Heart right ventricle (tissue), 16 donors: Measurements from ENCODE around the gene TBC1D22A. TPM values are rescaled to one million over a fixed set of nuclear protein-coding genes. Genes with fewer than 3 reads are reported as not detected.
A peak's percentile ranks its signal among the peaks of the same experiment; 100 is the strongest.

ENCODE experiments used
- ATAC-seq, 8 donors: fragments of 200-7000 bp; cut with Tn5 transposase; one replicate each; pipeline ENCODE4 v1.9.1; 2020; ENCODE audit warnings: mild to moderate bottlenecking in 8 of 8, moderate library complexity in 8 of 8, moderate number of reproducible peaks in 1 of 8
- DNase-seq, 2 donors: peaks; one replicate each; pipeline ENCODE4 v3.0.0-alpha.2; 2020
- H3K27ac ChIP-seq, 10 donors: fragments of 200-600 bp; sonication (generic) in 2 of 10; one replicate each; pipeline versions ENCODE4 v1.5.0 to v1.8.0; 2020 to 2022; ENCODE audit warnings: mild to moderate bottlenecking in 3 of 10
- H3K27me3 ChIP-seq, 7 donors: fragments of 200-600 bp; one replicate each; pipeline ENCODE4 v1.8.0; 2021 to 2022; ENCODE audit warnings: mild to moderate bottlenecking in 2 of 7
- H3K36me3 ChIP-seq, 9 donors: fragments of 200-600 bp; sonication (generic) in 1 of 9; one replicate each; pipeline versions ENCODE4 v1.5.0 to v1.8.0; 2020 to 2022; ENCODE audit warnings: mild to moderate bottlenecking in 2 of 9
- H3K4me1 ChIP-seq, 9 donors: fragments of 200-600 bp; sonication (generic) in 1 of 9; one replicate each; pipeline versions ENCODE4 v1.5.0 to v1.8.0; 2020 to 2022; ENCODE audit warnings: mild to moderate bottlenecking in 4 of 9
- H3K4me3 ChIP-seq, 10 donors: fragments of 200-600 bp; sonication (generic) in 2 of 10; one replicate each; pipeline versions ENCODE4 v1.5.0 to v1.8.0; 2020 to 2022; ENCODE audit warnings: mild to moderate bottlenecking in 7 of 10, moderate library complexity in 2 of 10
- H3K9me3 ChIP-seq, 11 donors: fragments of 200-600 bp in 10 of 11; sonication (generic) in 2 of 11; one replicate each; pipeline versions ENCODE4 v1.5.0 to v1.8.0; 2013 to 2022; ENCODE audit warnings: mild to moderate bottlenecking in 2 of 11, control low read depth in 1 of 11, moderate library complexity in 1 of 11
- WGBS, 2 donors: extraction: QIAGEN DNeasy Blood & Tissue Kit; methylation state at CpG; one replicate each; pipeline ENCODE4 v1.1.7; 2013; ENCODE audit warnings: inconsistent platforms in 1 of 2; 5-methylcytosine and 5-hydroxymethylcytosine counted together
- intact Hi-C, 10 donors: fragments of 100-400 bp; cut with DNase I; formaldehyde crosslinking; loops; one replicate each; pipeline versions ENCODE4 v1.11.1 to v1.14.2; 2022
- polyA plus RNA-seq, 2 donors: library from polyadenylated mRNA; stranded (reverse); fragments of 200-250 nt; gene quantifications; one replicate each; pipeline ENCODE4 v1.2.3, GENCODE V29; 2013
- total RNA-seq, 10 donors: library from RNA; stranded (reverse); fragmentation: NEBNext Ultra II Directional in 3 of 10; extraction: Animal tissue kit (Norgen Biotek cat#: 25700) in 3 of 10; gene quantifications; one replicate each; pipeline versions ENCODE4 v1.2.1 to v1.2.4, GENCODE V29; 2021 to 2023
- TF ChIP-seq, protein P1 (sequence below), 9 donors: fragments of 200-600 bp; sonication (generic) in 2 of 9; IDR thresholded peaks; one replicate each; pipeline versions ENCODE4 v1.5.0 to v1.8.0; 2021 to 2022; ENCODE audit warnings: antibody characterized with exemption in 9 of 9, mild to moderate bottlenecking in 5 of 9, moderate library complexity in 1 of 9
- donor health status: Arrhythmogenic right ventricular cardiomyopathy.
- donor health status: ischemic (EF 13 %, LVEDD 7.1; RV severe dilation, severe dysfunction).
- donor health status: healthy with polysubstance abuse.
- donor health status: DM: no; HTN: yes; CAD: no.
- donor health status: DM: no; HTN: no; CAD: no.
- donor health status: ischemic (EF 25% LVEDD 6.9; RV normal size, moderate dysfunction).
- donor health status: ischemic (EF 25% LVEDD 5.7; RV mildly dilated, moderate dysfunction).
- donor health status: healthy.
- donor health status: DM: yes; HTN: yes; CAD: no.
- donor health status: Ischemic cardiomyopathy.
- donor health status: ischemic (EF 35%, LVEDD 5.7; RV mildly dilated, moderate dysfunction).
- donor health status: nonischemic (EF 11% LVEDD 7.7; RV severe dilation, severe dysfunction).
- donor health status: DM: yes; HTN: yes; CAD: no.
- donor health status: PGD.
- donor health status: ischemic (EF 29% LVEDD 5.4; RV normal size, mild dysfunction).
- donor health status: nonischemic (EF 23%, LVEDD 6.1; RV moderate dilation, normal function).

Gene TBC1D22A
- total and polyA plus RNA-seq, 12 donors: 7.2 to 27.9 (median 17.9) TPM

DNA sequence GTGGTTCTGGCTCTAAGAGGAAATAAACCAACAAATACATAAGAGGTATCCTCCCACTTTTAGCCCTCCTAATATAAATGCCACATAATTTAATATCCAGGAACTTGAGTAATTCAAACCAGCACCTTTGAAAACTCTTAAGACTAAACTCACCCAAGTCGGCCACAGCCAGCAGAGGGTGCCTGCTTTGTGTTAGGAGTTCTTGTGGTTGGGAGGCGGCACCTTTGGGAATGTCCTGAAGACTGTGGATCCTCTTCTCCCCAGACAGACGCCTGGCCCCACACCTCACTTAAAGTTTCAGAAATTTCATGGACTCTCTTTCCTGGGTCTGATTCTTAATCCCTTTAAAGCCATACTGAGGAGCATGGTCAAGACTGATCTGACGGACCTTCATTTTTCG lies 169.0 kb downstream of the TBC1D22A start:
- no peak overlapping the region for H3K4me3 ChIP-seq
- no peak overlapping the region for H3K27ac ChIP-seq
- H3K27me3 ChIP-seq: no peaks in the 10 kb centered on the region
- intact Hi-C loops: no loop called here
- DNase-seq (no peak), ATAC-seq (no peak)
- peaks cover 0 to 13% (median 0%) of the 10 kb centered on the region in 9 donors for H3K36me3 ChIP-seq
- no peaks in the 10 kb centered on the region for H3K9me3 ChIP-seq
- peaks cover 0 to 20% (median 3%) of the 10 kb centered on the region in 9 donors for H3K4me1 ChIP-seq
- 90 to 96% methylated on average over 5 of the region's 5 CpGs for WGBS, 2 donors
- TF ChIP-seq, protein P1, sequence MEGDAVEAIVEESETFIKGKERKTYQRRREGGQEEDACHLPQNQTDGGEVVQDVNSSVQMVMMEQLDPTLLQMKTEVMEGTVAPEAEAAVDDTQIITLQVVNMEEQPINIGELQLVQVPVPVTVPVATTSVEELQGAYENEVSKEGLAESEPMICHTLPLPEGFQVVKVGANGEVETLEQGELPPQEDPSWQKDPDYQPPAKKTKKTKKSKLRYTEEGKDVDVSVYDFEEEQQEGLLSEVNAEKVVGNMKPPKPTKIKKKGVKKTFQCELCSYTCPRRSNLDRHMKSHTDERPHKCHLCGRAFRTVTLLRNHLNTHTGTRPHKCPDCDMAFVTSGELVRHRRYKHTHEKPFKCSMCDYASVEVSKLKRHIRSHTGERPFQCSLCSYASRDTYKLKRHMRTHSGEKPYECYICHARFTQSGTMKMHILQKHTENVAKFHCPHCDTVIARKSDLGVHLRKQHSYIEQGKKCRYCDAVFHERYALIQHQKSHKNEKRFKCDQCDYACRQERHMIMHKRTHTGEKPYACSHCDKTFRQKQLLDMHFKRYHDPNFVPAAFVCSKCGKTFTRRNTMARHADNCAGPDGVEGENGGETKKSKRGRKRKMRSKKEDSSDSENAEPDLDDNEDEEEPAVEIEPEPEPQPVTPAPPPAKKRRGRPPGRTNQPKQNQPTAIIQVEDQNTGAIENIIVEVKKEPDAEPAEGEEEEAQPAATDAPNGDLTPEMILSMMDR (IDR thresholded peaks at IDR 0.05): no peak

DNA sequence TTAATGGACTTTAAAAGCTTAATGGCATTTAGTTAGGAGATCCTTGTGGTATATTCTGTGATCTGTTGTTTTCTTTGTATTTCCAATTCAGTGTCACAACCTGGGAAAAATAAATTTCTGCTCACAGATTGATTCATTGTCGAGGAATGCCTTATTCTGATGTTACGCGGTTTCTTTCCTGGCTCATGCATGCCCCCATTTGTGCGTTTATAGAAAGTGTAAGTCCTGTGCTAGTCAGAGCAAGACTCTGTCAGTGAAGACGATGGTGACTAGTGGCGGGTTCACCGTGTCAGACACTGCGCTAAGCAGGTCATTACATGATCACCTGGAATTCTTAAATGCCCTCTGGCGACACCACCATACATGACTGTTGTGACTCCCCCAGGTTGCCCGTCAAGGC lies 169.4 kb downstream of the TBC1D22A start:
- no peak for DNase-seq
- Histone ChIP-seq H3K36me3 (peaks cover 0 to 12% (median 0%) of the 10 kb centered on the region in 9 donors), H3K4me3 (no peak overlapping the region), H3K4me1 (peaks cover 0 to 20% (median 3%) of the 10 kb centered on the region in 9 donors), H3K27me3 (no peaks in the 10 kb centered on the region), H3K27ac (no peak overlapping the region), H3K9me3 (no peaks in the 10 kb centered on the region)
- ATAC-seq: no peak
- WGBS, 2 donors: 97 to 98% methylated on average over 10 of the region's 10 CpGs
- intact Hi-C loops: no loop called here
- TF ChIP-seq, protein P1 (IDR thresholded peaks at IDR 0.05): no peak

DNA sequence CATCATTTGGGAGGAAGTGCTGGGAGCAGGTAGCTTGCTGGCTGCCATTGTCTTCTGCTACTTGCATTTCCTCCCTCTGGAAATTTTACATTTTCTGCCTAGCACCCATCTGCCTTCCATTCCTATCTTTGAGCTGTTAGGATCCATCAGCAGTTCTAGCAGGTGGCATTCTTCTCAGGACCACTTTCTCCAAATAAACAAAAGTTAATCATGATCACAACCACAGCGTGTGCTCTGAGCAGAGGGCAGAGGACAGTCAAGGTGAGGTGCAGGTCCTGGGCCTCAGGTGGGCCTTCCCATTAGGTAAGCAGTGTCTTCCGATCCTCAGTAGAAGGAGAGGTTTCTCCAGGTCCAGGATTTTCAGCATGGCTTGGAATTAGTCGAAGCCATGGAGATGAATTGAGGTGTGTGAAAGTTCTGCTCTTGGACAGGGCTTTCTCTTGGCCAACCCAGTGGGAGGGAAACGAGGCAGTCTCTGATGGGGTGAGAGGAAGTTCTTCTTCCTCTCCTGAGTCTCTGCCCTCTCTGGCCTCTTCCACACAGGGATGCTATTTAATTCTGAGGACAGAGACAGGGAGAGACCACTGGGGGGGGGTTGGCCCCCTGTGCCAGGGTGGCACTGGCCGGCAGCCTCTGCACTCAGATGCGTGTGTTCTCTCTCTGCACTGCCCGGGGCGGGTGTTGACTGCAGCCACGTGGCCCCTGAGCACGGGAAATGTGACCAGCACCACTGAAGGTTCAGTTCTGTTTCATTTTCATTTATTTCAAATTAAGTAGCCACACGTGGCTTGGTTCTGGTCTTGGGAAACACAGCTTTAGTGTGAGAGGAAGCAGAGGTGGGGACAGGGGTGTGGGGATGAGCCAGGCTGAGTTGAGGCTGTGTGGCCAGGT lies 170.8 kb downstream of the TBC1D22A start:
- TF ChIP-seq, protein P1 (IDR thresholded peaks at IDR 0.05): no peak
- no peak for DNase-seq
- H3K9me3 ChIP-seq: no peaks in the 10 kb centered on the region
- H3K27ac ChIP-seq: no peak overlapping the region
- H3K4me3 ChIP-seq: no peak overlapping the region
- intact Hi-C loops: no loop called here
- H3K27me3 ChIP-seq: no peaks in the 10 kb centered on the region
- no peak for ATAC-seq
- 85 to 95% methylated on average over 11 of the region's 11 CpGs for WGBS, 2 donors
- peaks cover 0 to 20% (median 3%) of the 10 kb centered on the region in 9 donors for H3K4me1 ChIP-seq
- H3K36me3 ChIP-seq: peaks cover 0 to 14% (median 0%) of the 10 kb centered on the region in 9 donors

DNA sequence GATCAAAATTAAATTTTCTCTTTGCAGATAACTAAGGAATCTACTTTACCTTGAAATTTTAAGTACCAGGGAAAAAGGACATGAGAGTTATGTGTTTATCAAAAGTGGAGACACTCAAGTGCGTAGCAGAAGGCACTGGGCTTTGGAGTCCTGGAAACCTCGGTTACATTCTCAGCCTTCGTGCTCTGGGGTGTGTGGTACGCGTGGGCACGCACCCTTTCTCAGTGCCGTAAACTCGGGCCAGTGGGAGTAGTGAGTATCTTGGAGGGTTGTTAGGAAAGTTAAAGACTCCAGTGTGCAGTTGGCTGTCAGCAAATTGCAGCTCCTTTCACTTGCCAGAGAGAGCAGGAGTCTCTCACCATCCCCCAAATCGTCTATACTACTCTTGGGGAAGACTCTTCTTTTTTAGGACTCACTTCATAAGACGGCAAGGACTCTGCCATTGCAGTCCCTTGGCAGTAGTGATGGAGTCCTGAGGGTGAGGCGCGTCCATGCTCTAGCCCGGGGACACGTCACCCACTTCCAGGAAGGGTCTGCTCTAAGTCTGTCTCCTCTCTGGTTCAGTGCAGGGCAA lies 171.8 kb downstream of the TBC1D22A start:
- Histone ChIP-seq H3K9me3 (no peaks in the 10 kb centered on the region), H3K4me3 (no peak overlapping the region), H3K27me3 (no peaks in the 10 kb centered on the region), H3K36me3 (peaks cover 0 to 15% (median 0%) of the 10 kb centered on the region in 9 donors), H3K4me1 (peaks cover 0 to 20% (median 3%) of the 10 kb centered on the region in 9 donors), H3K27ac (peak overlapping the region in 1 of 10 donors; percentile 56)
- 96% methylated on average over 14 of the region's 14 CpGs for WGBS, 2 donors
- no peak for DNase-seq
- TF ChIP-seq, protein P1 (IDR thresholded peaks at IDR 0.05): no peak
- ATAC-seq: no peak
- intact Hi-C loops: no loop called here
